A549 (cell line): ENCODE measurements around the gene NOL4. TPM values are rescaled to one million over a fixed set of nuclear protein-coding genes. Genes with fewer than 3 reads are reported as not detected.
A peak's percentile ranks its signal among the peaks of the same experiment; 100 is the strongest.

Source experiments
- ATAC-seq, 2 experiments: fragments of 200-7000 bp in 1 of 2; fragments of >200 bp in 1 of 2; cut with Nextera tagmentation in 1 of 2; cut with Tn5 transposase in 1 of 2; 3 replicates each; pipeline versions ENCODE4 v1.8.0 to v1.9.1; 2018 to 2020; ENCODE audit warnings: mild to moderate bottlenecking in 1 of 2, moderate library complexity in 1 of 2
- CTCF ChIA-PET: fragments of 300-600 bp; sonication (Branson Sonifier 250); formaldehyde crosslinking; extraction: SDS; loops from one replicate; lab custom pipeline; 2021; ENCODE audit warnings: antibody characterized with exemption, inconsistent platforms; lab: Yijun Ruan, JAX
- POLR2A ChIA-PET: fragments of 350-600 bp; formaldehyde crosslinking; extraction: SDS; loops from one replicate; lab custom pipeline; 2021; ENCODE audit warnings: antibody characterized with exemption, inconsistent platforms; lab: Yijun Ruan, JAX
- DNase-seq, 2 experiments: peaks; one replicate each; pipeline versions ENCODE4 v3.0.0 to v3.0.0-alpha.2; 2011 to 2016; ENCODE audit warnings: low read depth in 1 of 2, low spot score in 1 of 2
- FAIRE-seq: peaks from 2 replicates; lab custom pipeline; 2011; peaks lifted over from hg19 to GRCh38; lab: Jason Lieb, UNC
- H3K27ac ChIP-seq, 2 experiments: fragments of >200 bp; sonication (Bioruptor Twin); formaldehyde crosslinking; 3 replicates each; pipeline ENCODE4 v1.5.1; 2016 to 2017
- H3K4me1 ChIP-seq: fragments of >200 bp; sonication (Bioruptor Twin); formaldehyde crosslinking; 3 replicates; pipeline ENCODE4 v1.6.1; 2016
- H3K4me2 ChIP-seq: fragments of >200 bp; sonication (Bioruptor Twin); formaldehyde crosslinking; 3 replicates; pipeline ENCODE4 v1.6.1; 2016
- H3K4me3 ChIP-seq: fragments of >200 bp; sonication (Bioruptor Twin); formaldehyde crosslinking; 3 replicates; pipeline ENCODE4 v1.5.1; 2016
- H3K9me3 ChIP-seq: fragments of >200 bp; sonication (Bioruptor Twin); formaldehyde crosslinking; 3 replicates; pipeline ENCODE4 v1.6.1; 2016
- CBX8 ChIP-seq: fragments of 200-600 bp; sonication (generic); IDR thresholded peaks from 2 replicates; pipeline ENCODE4 v1.6.1; 2016
- CTCF ChIP-seq: fragments of >200 bp; sonication (Bioruptor Twin); formaldehyde crosslinking; IDR thresholded peaks from 3 replicates; pipeline ENCODE4 v1.5.1; 2016
- EHMT2 ChIP-seq: fragments of 200-600 bp; sonication (generic); IDR thresholded peaks from 2 replicates; pipeline ENCODE4 v1.6.1; 2016; ENCODE audit warnings: antibody characterized with exemption, low read depth, mild to moderate bottlenecking, moderate library complexity
- EP300 ChIP-seq, 2 experiments: fragments of >200 bp; sonication (Bioruptor Twin); formaldehyde crosslinking; IDR thresholded peaks; 2 replicates in 1 of 2; 3 replicates in 1 of 2; pipeline ENCODE4 v1.6.1; 2016 to 2017
- ESRRA ChIP-seq: fragments of 150-350 bp; IDR thresholded peaks from 2 replicates; pipeline ENCODE4 v1.6.1; 2014; ENCODE audit warnings: mild to moderate bottlenecking, low read length, borderline replicate concordance
- FOSB ChIP-seq: fragments of 250-450 bp; sonication (Bioruptor Pico); IDR thresholded peaks from 2 replicates; pipeline ENCODE4 v1.5.0; 2020; ENCODE audit warnings: mild to moderate bottlenecking, moderate library complexity
- FOSL2 ChIP-seq, 2 experiments: fragments of 450-650 bp in 1 of 2; fragments of >200 bp in 1 of 2; sonication (Bioruptor Twin) in 1 of 2; formaldehyde crosslinking; IDR thresholded peaks; 2 replicates each; pipeline versions ENCODE4 v1.5.0 to v1.6.1; 2016 to 2020; ENCODE audit warnings: mild to moderate bottlenecking in 1 of 2, moderate library complexity in 1 of 2
- GATA3 ChIP-seq: IDR thresholded peaks from 2 replicates; pipeline ENCODE4 v1.6.1; 2012; ENCODE audit warnings: borderline replicate concordance
- HES2 ChIP-seq: fragments of >200 bp; sonication (Bioruptor Twin); formaldehyde crosslinking; IDR thresholded peaks from 2 replicates; pipeline ENCODE4 v1.6.1; 2016
- HEYL ChIP-seq: fragments of 250-450 bp; sonication (Bioruptor Pico); IDR thresholded peaks from 2 replicates; pipeline ENCODE4 v1.8.0; 2021; ENCODE audit warnings: mild to moderate bottlenecking, moderate library complexity
- HMGXB4 ChIP-seq: fragments of 250-450 bp; sonication (Bioruptor Pico); IDR thresholded peaks from 2 replicates; pipeline ENCODE4 v1.5.0; 2021; ENCODE audit warnings: mild to moderate bottlenecking, moderate library complexity, borderline replicate concordance
- HOXA7 ChIP-seq: fragments of 250-450 bp; sonication (Bioruptor Pico); IDR thresholded peaks from 2 replicates; pipeline ENCODE4 v1.5.0; 2020; ENCODE audit warnings: mild to moderate bottlenecking, moderate library complexity
- HOXB13 ChIP-seq: fragments of 250-450 bp; sonication (Bioruptor Pico); IDR thresholded peaks from 2 replicates; pipeline ENCODE4 v1.5.0; 2020; ENCODE audit warnings: low read depth, mild to moderate bottlenecking, moderate library complexity
- HOXB5 ChIP-seq: fragments of 250-450 bp; sonication (Bioruptor Pico); IDR thresholded peaks from 2 replicates; pipeline ENCODE4 v1.5.0; 2020; ENCODE audit warnings: mild to moderate bottlenecking, moderate library complexity
- JUN ChIP-seq, 2 experiments: fragments of >200 bp; sonication (Bioruptor Twin); formaldehyde crosslinking; IDR thresholded peaks; 2 replicates in 1 of 2; 3 replicates in 1 of 2; pipeline ENCODE4 v1.6.1; 2016 to 2017
- KDM1A ChIP-seq: fragments of 200-600 bp; sonication (generic); IDR thresholded peaks from 2 replicates; pipeline ENCODE4 v1.6.1; 2016; ENCODE audit warnings: low read depth, mild to moderate bottlenecking
- KDM5A ChIP-seq: fragments of 200-600 bp; sonication (generic); IDR thresholded peaks from 2 replicates; pipeline ENCODE4 v1.6.1; 2016; ENCODE audit warnings: antibody characterized with exemption, mild to moderate bottlenecking
- MAZ ChIP-seq: fragments of 150-350 bp; IDR thresholded peaks from 2 replicates; pipeline ENCODE4 v1.6.1; 2014; ENCODE audit warnings: antibody characterized with exemption, low read depth, low read length, borderline replicate concordance
- NPAS2 ChIP-seq: fragments of 250-450 bp; sonication (Bioruptor Pico); IDR thresholded peaks from 2 replicates; pipeline ENCODE4 v1.8.0; 2022; ENCODE audit warnings: mild to moderate bottlenecking, moderate library complexity, borderline replicate concordance
- NR3C1 ChIP-seq: fragments of >200 bp; sonication (Bioruptor Twin); formaldehyde crosslinking; IDR thresholded peaks from 3 replicates; pipeline ENCODE4 v1.6.1; 2017
- RARB ChIP-seq: fragments of 250-450 bp; sonication (Bioruptor Pico); IDR thresholded peaks from 2 replicates; pipeline ENCODE4 v1.8.0; 2021; ENCODE audit warnings: mild to moderate bottlenecking, moderate library complexity
- RCOR1 ChIP-seq: fragments of 150-350 bp; IDR thresholded peaks from 2 replicates; pipeline ENCODE4 v1.6.1; 2014; ENCODE audit warnings: antibody characterized with exemption, low read length, low read depth
- RFX5 ChIP-seq: fragments of 450-650 bp; IDR thresholded peaks from 2 replicates; pipeline ENCODE4 v1.7.1; 2014; ENCODE audit warnings: antibody characterized with exemption, mild to moderate bottlenecking, moderate library complexity
- RNF2 ChIP-seq: fragments of 200-600 bp; sonication (generic); IDR thresholded peaks from 2 replicates; pipeline ENCODE4 v1.6.1; 2016; ENCODE audit warnings: low read depth, mild to moderate bottlenecking, antibody characterized with exemption, moderate library complexity, borderline replicate concordance
- SMC3 ChIP-seq: fragments of >200 bp; sonication (Bioruptor Twin); formaldehyde crosslinking; IDR thresholded peaks from 3 replicates; pipeline ENCODE4 v1.6.1; 2018; ENCODE audit warnings: inconsistent platforms
- SREBF2 ChIP-seq: fragments of 450-650 bp; IDR thresholded peaks from 2 replicates; pipeline ENCODE4 v1.6.1; 2014; ENCODE audit warnings: mild to moderate bottlenecking, moderate library complexity
- TP53 ChIP-seq: fragments of 250-450 bp; sonication (Bioruptor Pico); IDR thresholded peaks from 2 replicates; pipeline ENCODE4 v1.5.0; 2021; ENCODE audit warnings: mild to moderate bottlenecking, moderate library complexity
- USF2 ChIP-seq: fragments of 450-650 bp; IDR thresholded peaks from 2 replicates; pipeline ENCODE4 v1.6.1; 2014; ENCODE audit warnings: antibody characterized with exemption
- ZC3H11A ChIP-seq: fragments of 450-650 bp; IDR thresholded peaks from 2 replicates; pipeline ENCODE4 v1.6.1; 2014; ENCODE audit warnings: antibody characterized with exemption, mild to moderate bottlenecking
- ZFP36 ChIP-seq: fragments of 450-650 bp; IDR thresholded peaks from 2 replicates; pipeline ENCODE4 v1.6.1; 2014; ENCODE audit warnings: borderline replicate concordance; ENCODE audit not compliant: partially characterized antibody
- ZNF302 ChIP-seq: fragments of 250-450 bp; sonication (Bioruptor Pico); IDR thresholded peaks from 2 replicates; pipeline ENCODE4 v1.9.0; 2021; ENCODE audit warnings: inconsistent platforms, mild to moderate bottlenecking, moderate library complexity
- WGBS: methylation state at CpG from one replicate; pipeline ENCODE4 v1.1.6; 2017; ENCODE audit errors: missing lambda C conversion rate; 5-methylcytosine and 5-hydroxymethylcytosine counted together
- polyA plus RNA-seq, 4 experiments: library from polyadenylated mRNA; depleted of rRNA in 3 of 4; stranded (reverse); fragments of >200 nt; fragmentation: RNase III in 1 of 4; extraction: RNeasy Plus Mini Kit Qiagen cat#74134 plus additional on column Dnase treatment in 1 of 4; gene quantifications; 2 replicates in 3 of 4; 3 replicates in 1 of 4; pipeline ENCODE4 v1.2.3, GENCODE V29; 2011 to 2017

NOL4 gene
- polyA plus RNA-seq, 2 of the 4 experiments (the other 2 are of a cell fraction): not detected

GRCh38 chr18:34225218-34225553, 473 bp upstream of the NOL4 start:
- Histone ChIP-seq H3K4me3 (no peak overlapping the region), H3K4me2 (peak overlapping the region; percentile 37; the same call in 1 of the 3 replicates), H3K4me1 (no peaks in the 10 kb centered on the region), H3K27ac (no peak overlapping the region), H3K9me3 (no peaks in the 10 kb centered on the region)
- DNase-seq (no peak), FAIRE-seq (no peak), ATAC-seq (no peak)
- ChIA-PET CTCF (no interaction called here), POLR2A (no interaction called here)
- 34% methylated on average over 3 of the region's 3 CpGs for WGBS
- TF ChIP-seq CBX8 (no peak), JUN (IDR thresholded peaks at IDR 0.05) (no peak), SMC3 (no peak), NR3C1 (no peak), MAZ (no peak), TP53 (CRISPR knock-in tag) (no peak), ESRRA (no peak), GATA3 (no peak), FOSB (CRISPR knock-in tag) (no peak)

GRCh38 chr18:34223893-34224422, 755 bp downstream of the NOL4 start:
- DNase-seq (no peak), ATAC-seq (no peak), FAIRE-seq (no peak)
- H3K27ac ChIP-seq: no peak overlapping the region
- H3K4me3 ChIP-seq: no peak overlapping the region; the same call in 2 of the 3 replicates
- CTCF ChIA-PET: no interaction called here
- no peaks in the 10 kb centered on the region for H3K4me1 ChIP-seq
- no peak for TF ChIP-seq HEYL (CRISPR knock-in tag)
- no peak for TF ChIP-seq HMGXB4 (CRISPR knock-in tag)
- TF ChIP-seq HOXB13 (CRISPR knock-in tag): no peak
- TF ChIP-seq RNF2: no peak
- no peak for TF ChIP-seq RCOR1
- TF ChIP-seq KDM1A: no peak
- TF ChIP-seq HES2: no peak
- TF ChIP-seq RARB (CRISPR knock-in tag): no peak
- TF ChIP-seq SMC3: no peak
- TF ChIP-seq FOSL2 (IDR thresholded peaks at IDR 0.05): no peak
- TF ChIP-seq FOSL2 (CRISPR knock-in tag; IDR thresholded peaks at IDR 0.05): no peak
- TF ChIP-seq HOXB5 (CRISPR knock-in tag): no peak
- no peak for TF ChIP-seq HOXA7
- no peak for TF ChIP-seq ZNF302
- POLR2A ChIA-PET: no interaction called here
- H3K4me2 ChIP-seq: peak overlapping the region; percentile 37
- no peaks in the 10 kb centered on the region for H3K9me3 ChIP-seq
- 4% methylated on average over 11 of the region's 11 CpGs for WGBS

- FAIRE-seq (no peak), DNase-seq (peak in 1 of 2 experiments; percentile 5), ATAC-seq (peak in 1 of 2 experiments; percentile 37; a peak in 2 of 6 replicates)
- Histone ChIP-seq H3K27ac (no peak overlapping the region), H3K4me1 (no peaks in the 10 kb centered on the region), H3K4me3 (peak overlapping the region; percentile 23; the same call in 2 of the 3 replicates), H3K9me3 (no peaks in the 10 kb centered on the region), H3K4me2 (peak overlapping the region; percentile 59)
- WGBS: 15% methylated on average over 23 of the region's 51 CpGs
- ChIA-PET CTCF (no interaction called here), POLR2A (no interaction called here)
- TF ChIP-seq CTCF (no peak), HOXB13 (CRISPR knock-in tag) (no peak), RFX5 (no peak), USF2 (no peak), FOSB (CRISPR knock-in tag) (no peak), ZFP36 (no peak), GATA3 (no peak), KDM5A (no peak), NPAS2 (CRISPR knock-in tag) (no peak), SREBF2 (no peak), ZC3H11A (no peak), KDM1A (no peak), RCOR1 (no peak), EHMT2 (no peak), EP300 (IDR thresholded peaks at IDR 0.05) (no peak), SMC3 (no peak)
These were observed 1.4 kb downstream of the NOL4 start for GRCh38 chr18:34223164-34223892.
